Pulmonary artery endothelial cell (primary cell): Measurements from ENCODE around the gene NDUFA3. TPM values are rescaled to one million over a fixed set of nuclear protein-coding genes. Genes with fewer than 3 reads are reported as not detected.

ENCODE experiments used
- total RNA-seq: library from RNA; depleted of rRNA; stranded (reverse); fragments of >200 nt; gene quantifications from 2 replicates; pipeline ENCODE4 v1.2.3, GENCODE V29; 2014

NDUFA3 gene
- total RNA-seq, 1 donor from 2014 or later, result 22.5 TPM

Other genes with a start within 250 kb of the NDUFA3 start
- 9.8 and 11.0 TPM in 2 replicates for gene MYADM, start 235.0 kb upstream of the NDUFA3 start, total RNA-seq
- gene PRKCG, start 220.7 kb upstream of the NDUFA3 start, total RNA-seq, result 0.14 TPM in 1 of 2 replicates, not detected in the other
- gene CACNG7, start 193.6 kb upstream of the NDUFA3 start, total RNA-seq, result 0.04 and 0.13 TPM in 2 replicates
- 0.42 and 1.4 TPM in 2 replicates for gene CACNG8, start 139.9 kb upstream of the NDUFA3 start, total RNA-seq
- 1.8 and 3.1 TPM in 2 replicates for gene CACNG6, start 111.2 kb upstream of the NDUFA3 start, total RNA-seq
- gene VSTM1, start 39.0 kb upstream of the NDUFA3 start, total RNA-seq, result not detected in 2 replicates
- not detected in 2 replicates for gene TARM1, start 21.5 kb upstream of the NDUFA3 start, total RNA-seq
- 0.07 TPM in 1 of 2 replicates, not detected in the other for gene OSCAR, start 2.1 kb upstream of the NDUFA3 start, total RNA-seq
- gene TFPT, start 12.8 kb downstream of the NDUFA3 start, total RNA-seq, result 15.0 and 22.8 TPM in 2 replicates
- gene PRPF31, start 12.9 kb downstream of the NDUFA3 start, total RNA-seq, result 81.6 and 99.8 TPM in 2 replicates
- gene CNOT3, start 34.9 kb downstream of the NDUFA3 start, total RNA-seq, result 8.8 and 14.5 TPM in 2 replicates
- 5.3 and 7.6 TPM in 2 replicates for gene LENG1, start 56.9 kb downstream of the NDUFA3 start, total RNA-seq
- 0.11 and 0.86 TPM in 2 replicates for gene TMC4, start 70.3 kb downstream of the NDUFA3 start, total RNA-seq
- 35.5 and 63.1 TPM in 2 replicates for gene MBOAT7, start 86.7 kb downstream of the NDUFA3 start, total RNA-seq
- 58.7 and 65.7 TPM in 2 replicates for gene TSEN34, start 88.5 kb downstream of the NDUFA3 start, total RNA-seq
- 1,456 and 2,816 TPM in 2 replicates for gene RPS9, start 98.0 kb downstream of the NDUFA3 start, total RNA-seq
- gene LILRB3, start 120.2 kb downstream of the NDUFA3 start, total RNA-seq, result not detected in 2 replicates
- gene LILRA6, start 139.9 kb downstream of the NDUFA3 start, total RNA-seq, result not detected in 2 replicates
- gene LILRB5, start 154.4 kb downstream of the NDUFA3 start, total RNA-seq, result not detected in 2 replicates
- gene LILRB2, start 178.3 kb downstream of the NDUFA3 start, total RNA-seq, result not detected in 2 replicates
- not detected in 2 replicates for gene LILRA5, start 210.3 kb downstream of the NDUFA3 start, total RNA-seq
- not detected in 2 replicates for gene LILRA4, start 236.3 kb downstream of the NDUFA3 start, total RNA-seq